Liver (tissue), 9 donors: ENCODE measurements around the gene ITGBL1. TPM values are rescaled to one million over a fixed set of nuclear protein-coding genes. Genes with fewer than 3 reads are reported as not detected.
A peak's percentile ranks its signal among the peaks of the same experiment; 100 is the strongest.

Experiments used
- DNase-seq: peaks from one replicate; pipeline ENCODE4 v3.0.0-alpha.2; 2017; ENCODE audit warnings: low spot score
- H3K27ac ChIP-seq, 2 donors: one replicate each; pipeline ENCODE4 v1.7.0; 2013; ENCODE audit warnings: inconsistent platforms in 2 of 2, low read length in 2 of 2, control low read depth in 1 of 2, low read depth in 1 of 2, mild to moderate bottlenecking in 1 of 2
- H3K27me3 ChIP-seq, 4 donors: one replicate each; pipeline versions ENCODE4 v1.6.1 to v1.7.0; 2013; ENCODE audit warnings: low read length in 3 of 4, inconsistent platforms in 1 of 4, mild to moderate bottlenecking in 1 of 4, moderate library complexity in 1 of 4; ENCODE audit not compliant: control insufficient read depth in 4 of 4, insufficient read depth in 4 of 4
- H3K36me3 ChIP-seq, 4 donors: one replicate each; pipeline versions ENCODE4 v1.6.1 to v1.7.0; 2013; ENCODE audit warnings: low read length in 3 of 4, mild to moderate bottlenecking in 3 of 4, low read depth in 1 of 4, moderate library complexity in 1 of 4; ENCODE audit not compliant: control insufficient read depth in 4 of 4, insufficient read depth in 3 of 4
- H3K4me1 ChIP-seq, 4 donors: one replicate each; pipeline versions ENCODE4 v1.6.1 to v1.7.0; 2013; ENCODE audit warnings: low read length in 3 of 4, mild to moderate bottlenecking in 3 of 4, moderate library complexity in 1 of 4; ENCODE audit not compliant: control insufficient read depth in 4 of 4, insufficient read depth in 4 of 4
- H3K4me3 ChIP-seq, 3 donors: one replicate each; pipeline versions ENCODE4 v1.6.1 to v1.7.0; 2013; ENCODE audit warnings: low read length in 3 of 3, control low read depth in 1 of 3, low read depth in 1 of 3, mild to moderate bottlenecking in 1 of 3
- H3K9ac ChIP-seq, 2 donors: one replicate each; pipeline ENCODE4 v1.7.0; 2013; ENCODE audit warnings: low read length in 2 of 2, mild to moderate bottlenecking in 2 of 2, moderate library complexity in 2 of 2, control low read depth in 1 of 2, low read depth in 1 of 2
- H3K9me3 ChIP-seq, 4 donors: one replicate each; pipeline versions ENCODE4 v1.6.1 to v1.7.0; 2013; ENCODE audit warnings: low read length in 3 of 4; ENCODE audit not compliant: control insufficient read depth in 4 of 4
- ATF3 ChIP-seq: IDR thresholded peaks from 2 replicates; pipeline ENCODE4 v1.6.1; 2016; ENCODE audit warnings: antibody characterized with exemption
- CTCF ChIP-seq: fragments of 150-350 bp; IDR thresholded peaks from 2 replicates; pipeline ENCODE4 v1.5.1; 2017; ENCODE audit warnings: improper control_type of control experiment, low read depth, low read length; ENCODE audit not compliant: missing input control
- EGR1 ChIP-seq, 2 donors: IDR thresholded peaks; 2 replicates each; pipeline ENCODE4 v1.6.1; 2016 to 2018; ENCODE audit warnings: antibody characterized with exemption in 2 of 2, low read depth in 2 of 2
- FOXA1 ChIP-seq: IDR thresholded peaks from 2 replicates; pipeline ENCODE4 v1.6.1; 2016; ENCODE audit warnings: antibody characterized with exemption
- FOXA2 ChIP-seq: IDR thresholded peaks from 2 replicates; pipeline ENCODE4 v1.6.1; 2016; ENCODE audit warnings: antibody characterized with exemption
- GABPA ChIP-seq, 2 donors: IDR thresholded peaks in 1 of 2; conservative IDR thresholded peaks in 1 of 2; 2 replicates each; pipeline ENCODE4 v1.6.1; 2016; ENCODE audit warnings: antibody characterized with exemption in 2 of 2, mild to moderate bottlenecking in 1 of 2, moderate library complexity in 1 of 2
- HNF4A ChIP-seq, 2 donors: conservative IDR thresholded peaks; 2 replicates each; pipeline ENCODE4 v1.6.1; 2016; ENCODE audit warnings: antibody characterized with exemption in 2 of 2, mild to moderate bottlenecking in 2 of 2
- HNF4G ChIP-seq: IDR thresholded peaks from 2 replicates; pipeline ENCODE4 v1.6.1; 2016; ENCODE audit warnings: antibody characterized with exemption
- JUND ChIP-seq, 2 donors: IDR thresholded peaks; 2 replicates each; pipeline ENCODE4 v1.6.1; 2016; ENCODE audit warnings: antibody characterized with exemption in 2 of 2
- MAX ChIP-seq: IDR thresholded peaks from 2 replicates; pipeline ENCODE4 v1.6.1; 2016; ENCODE audit warnings: antibody characterized with exemption
- NR2F2 ChIP-seq: IDR thresholded peaks from 2 replicates; pipeline ENCODE4 v1.6.1; 2016; ENCODE audit warnings: antibody characterized with exemption
- RAD21 ChIP-seq, 2 donors: IDR thresholded peaks; 2 replicates each; pipeline ENCODE4 v1.6.1; 2016; ENCODE audit warnings: antibody characterized with exemption in 2 of 2, mild to moderate bottlenecking in 2 of 2
- REST ChIP-seq: IDR thresholded peaks from 2 replicates; pipeline ENCODE4 v1.6.1; 2016; ENCODE audit warnings: antibody characterized with exemption, mild to moderate bottlenecking
- RXRA ChIP-seq, 2 donors: IDR thresholded peaks; 2 replicates each; pipeline ENCODE4 v1.6.1; 2017 to 2018; ENCODE audit warnings: antibody characterized with exemption in 2 of 2, mild to moderate bottlenecking in 1 of 2
- SP1 ChIP-seq: IDR thresholded peaks from 2 replicates; pipeline ENCODE4 v1.6.1; 2018; ENCODE audit warnings: antibody characterized with exemption, mild to moderate bottlenecking
- TAF1 ChIP-seq: conservative IDR thresholded peaks from 2 replicates; pipeline ENCODE4 v1.6.1; 2016; ENCODE audit warnings: antibody characterized with exemption, mild to moderate bottlenecking
- YY1 ChIP-seq: IDR thresholded peaks from 2 replicates; pipeline ENCODE4 v1.6.1; 2016; ENCODE audit warnings: antibody characterized with exemption, mild to moderate bottlenecking
- ZBTB33 ChIP-seq: IDR thresholded peaks from 2 replicates; pipeline ENCODE4 v1.6.1; 2016; ENCODE audit warnings: antibody characterized with exemption
- WGBS: extraction: QIAGEN DNeasy Blood & Tissue Kit; methylation state at CpG from one replicate; pipeline ENCODE4 v1.1.7; 2013; 5-methylcytosine and 5-hydroxymethylcytosine counted together
- polyA plus RNA-seq, 2 donors: library from polyadenylated mRNA; stranded (reverse) in 1 of 2; unstranded in 1 of 2; fragments of 200-250 nt in 1 of 2; fragments of >200 nt in 1 of 2; fragmentation: Nextera tagmentation in 1 of 2; extraction: Ambion mirVana in 1 of 2; gene quantifications; one replicate each; pipeline versions ENCODE4 v1.2.1 to v1.2.3, GENCODE V29; 2013 to 2015
- total RNA-seq, 2 donors: library from RNA; depleted of rRNA; stranded (reverse); fragments of >200 nt; gene quantifications; one replicate each; pipeline ENCODE4 v1.2.3, GENCODE V29; 2014
- donor health status: healthy.
- donor health status: healthy.
- donor health status: healthy.
- donor health status: healthy.
- donor health status: healthy.

The ITGBL1 gene
- total and polyA plus RNA-seq, 4 donors, result 0.28 to 2.2 (median 1.2) TPM

GRCh38 chr13:101730420-101731000 is 278.0 kb downstream of the ITGBL1 start:
- no peak for DNase-seq
- TF ChIP-seq RXRA (IDR thresholded peaks at IDR 0.05) (no peak), HNF4A (conservative IDR thresholded peaks at IDR 0.05) (no peak), TAF1 (no peak), NR2F2 (no peak), EGR1 (IDR thresholded peaks at IDR 0.05; ENCODE audit: low read depth in 2 of 2) (no peak), FOXA2 (no peak), ZBTB33 (no peak), CTCF (no peak), YY1 (no peak)
- Histone ChIP-seq H3K4me1 (no peaks in the 10 kb centered on the region), H3K4me3 (no peak overlapping the region), H3K27ac (no peak overlapping the region), H3K27me3 (no peaks in the 10 kb centered on the region), H3K36me3 (no peaks in the 10 kb centered on the region), H3K9ac (no peak overlapping the region), H3K9me3 (no peaks in the 10 kb centered on the region)
- WGBS, result 93% methylated on average over 3 of the region's 3 CpGs

GRCh38 chr13:101736566-101736965 is 284.1 kb downstream of the ITGBL1 start:
- Histone ChIP-seq H3K27me3 (no peaks in the 10 kb centered on the region), H3K4me1 (peaks cover 2 to 26% (median 10%) of the 10 kb centered on the region in 4 donors), H3K9ac (no peak overlapping the region), H3K4me3 (no peak overlapping the region), H3K36me3 (no peaks in the 10 kb centered on the region), H3K27ac (no peak overlapping the region), H3K9me3 (no peaks in the 10 kb centered on the region)
- no peak for TF ChIP-seq NR2F2
- no peak for DNase-seq
- WGBS, result 60% methylated on average over 3 of the region's 3 CpGs

- H3K36me3 ChIP-seq, result no peaks in the 10 kb centered on the region
- H3K27me3 ChIP-seq, result no peaks in the 10 kb centered on the region
- no peak for DNase-seq
- no peaks in the 10 kb centered on the region for H3K9me3 ChIP-seq
- WGBS, result 37% methylated on average over 2 of the region's 2 CpGs
- H3K4me1 ChIP-seq, result peaks cover 2 to 26% (median 10%) of the 10 kb centered on the region in 4 donors
- no peak overlapping the region for H3K4me3 ChIP-seq
- peak overlapping the region; percentile 57 to 81 for H3K27ac ChIP-seq
- H3K9ac ChIP-seq, result peak overlapping the region in 1 of 2 donors; percentile 56
- TF ChIP-seq FOXA1 (no peak), HNF4G (peak; percentile 36), MAX (no peak), ZBTB33 (peak; percentile 41), TAF1 (no peak), HNF4A (conservative IDR thresholded peaks at IDR 0.05) (peak; percentile 81 to 82), NR2F2 (no peak), RAD21 (IDR thresholded peaks at IDR 0.05) (peak; percentile 32 to 54), JUND (IDR thresholded peaks at IDR 0.05) (no peak), FOXA2 (no peak), EGR1 (IDR thresholded peaks at IDR 0.05; ENCODE audit: low read depth in 2 of 2) (no peak), GABPA (IDR thresholded peaks at IDR 0.05 in 1 of 2, conservative IDR thresholded peaks at IDR 0.05 in 1 of 2) (no peak), SP1 (peak; percentile 79), RXRA (IDR thresholded peaks at IDR 0.05) (peak; percentile 12 to 40), YY1 (peak; percentile 93), REST (peak; percentile 51), ATF3 (no peak)
These were observed 285.9 kb downstream of the ITGBL1 start for GRCh38 chr13:101738336-101738735.
